IPS-NIHi7 (cell line): ENCODE data around the gene ARMC5.
"Not testable (repeated sequence)": the region's sequence is repeated elsewhere in the genome, so short reads cannot be mapped to it uniquely, and the experiment has no call there.

Source experiments
- DNase-seq: peaks from one replicate; pipeline ENCODE4 v3.0.0; 2012; ENCODE audit warnings: mixed read lengths; ENCODE audit errors: extremely low spot score

ARMC5 gene

GRCh38 chr16:31458844-31459686 is at the start of gene ARMC5:
TSS of gene ARMC5 (plus strand) at chr16:31459501. CDS start at chr16:31459525, 24 bp downstream.
- peak; percentile 88 for DNase-seq

- DNase-seq: no peak
Measured at GRCh38 chr16:31410082-31410481, 49.2 kb upstream of the ARMC5 start.

- DNase-seq: no peak
Measured at GRCh38 chr16:31411024-31411844, 48.1 kb upstream of the ARMC5 start.

GRCh38 chr16:31412750-31413149 is 46.6 kb upstream of the ARMC5 start:
- DNase-seq: no peak

- no peak for DNase-seq
Measured at GRCh38 chr16:31413381-31413780, 45.9 kb upstream of the ARMC5 start.

- DNase-seq: no peak
Measured at GRCh38 chr16:31413943-31414342, 45.4 kb upstream of the ARMC5 start.

- DNase-seq: no peak
Measured at GRCh38 chr16:31414706-31415105, 44.6 kb upstream of the ARMC5 start.

- DNase-seq: no peak
Measured at GRCh38 chr16:31416371-31416770, 42.9 kb upstream of the ARMC5 start.

- not testable (repeated sequence) for DNase-seq
Measured at GRCh38 chr16:31417036-31417435, 42.3 kb upstream of the ARMC5 start.

GRCh38 chr16:31417916-31418315 is 41.4 kb upstream of the ARMC5 start:
- no peak for DNase-seq

GRCh38 chr16:31420037-31420436 is 39.3 kb upstream of the ARMC5 start:
- no peak for DNase-seq

GRCh38 chr16:31421587-31421986 is 37.7 kb upstream of the ARMC5 start:
- no peak for DNase-seq

- no peak for DNase-seq
Measured at GRCh38 chr16:31423241-31423640, 36.1 kb upstream of the ARMC5 start.

- no peak for DNase-seq
Measured at GRCh38 chr16:31423801-31424200, 35.5 kb upstream of the ARMC5 start.

- peak; percentile 62 for DNase-seq
Measured at GRCh38 chr16:31427441-31428278, 31.6 kb upstream of the ARMC5 start.

- peak; percentile 9 for DNase-seq
Measured at GRCh38 chr16:31428279-31428597, 31.1 kb upstream of the ARMC5 start, which contains the start of gene COX6A2. TSS of gene COX6A2 (minus strand) at chr16:31428360. CDS start at chr16:31428325, 35 bp downstream.

- no peak for DNase-seq
Measured at GRCh38 chr16:31428638-31429247, 30.6 kb upstream of the ARMC5 start.

- DNase-seq: no peak
Measured at GRCh38 chr16:31429314-31429713, 30.0 kb upstream of the ARMC5 start.

- no peak for DNase-seq
Measured at GRCh38 chr16:31429796-31430195, 29.5 kb upstream of the ARMC5 start.

- DNase-seq: peak; percentile 22
Measured at GRCh38 chr16:31430380-31431052, 28.8 kb upstream of the ARMC5 start.
